ENCODE results near the gene CPE.

DNA sequence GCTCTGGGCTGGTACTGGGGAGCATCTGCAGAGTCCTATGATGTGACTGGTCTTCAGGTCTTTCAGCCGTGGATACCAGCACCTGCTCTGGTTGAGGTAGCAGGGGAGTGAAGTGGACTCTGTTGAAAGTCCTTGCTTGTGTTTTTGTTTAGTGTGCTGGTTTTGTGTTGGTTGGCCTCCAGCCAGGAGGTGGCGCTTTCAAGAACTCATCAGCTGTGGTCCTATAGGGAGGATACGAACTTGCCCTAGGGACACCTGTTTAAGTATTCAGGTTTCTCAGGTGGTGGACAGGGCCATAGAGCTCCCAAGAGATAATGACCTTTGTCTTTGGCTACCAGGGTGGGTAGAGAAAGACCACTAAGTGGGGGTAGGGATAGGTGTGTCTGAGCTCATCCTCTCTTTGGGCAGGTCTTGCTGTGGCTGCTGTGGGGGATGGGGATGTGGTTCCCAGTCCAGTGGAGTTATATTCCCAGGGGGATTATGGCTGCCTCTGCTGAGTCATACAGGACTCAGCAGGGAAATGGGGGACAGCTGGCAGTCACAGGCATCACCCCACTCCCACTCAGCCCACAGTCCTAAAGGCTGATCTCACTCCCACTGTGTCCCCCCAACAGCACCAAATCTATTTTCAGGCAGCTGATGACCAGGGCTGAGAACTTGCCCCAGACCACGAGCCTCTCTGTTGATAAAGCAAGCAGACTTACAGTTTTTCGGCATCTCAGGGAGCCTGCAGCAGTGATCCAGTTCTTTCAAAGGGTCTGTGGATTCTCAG, 27.3 kb upstream of the CPE start:
- TF ChIP-seq, protein P1, sequence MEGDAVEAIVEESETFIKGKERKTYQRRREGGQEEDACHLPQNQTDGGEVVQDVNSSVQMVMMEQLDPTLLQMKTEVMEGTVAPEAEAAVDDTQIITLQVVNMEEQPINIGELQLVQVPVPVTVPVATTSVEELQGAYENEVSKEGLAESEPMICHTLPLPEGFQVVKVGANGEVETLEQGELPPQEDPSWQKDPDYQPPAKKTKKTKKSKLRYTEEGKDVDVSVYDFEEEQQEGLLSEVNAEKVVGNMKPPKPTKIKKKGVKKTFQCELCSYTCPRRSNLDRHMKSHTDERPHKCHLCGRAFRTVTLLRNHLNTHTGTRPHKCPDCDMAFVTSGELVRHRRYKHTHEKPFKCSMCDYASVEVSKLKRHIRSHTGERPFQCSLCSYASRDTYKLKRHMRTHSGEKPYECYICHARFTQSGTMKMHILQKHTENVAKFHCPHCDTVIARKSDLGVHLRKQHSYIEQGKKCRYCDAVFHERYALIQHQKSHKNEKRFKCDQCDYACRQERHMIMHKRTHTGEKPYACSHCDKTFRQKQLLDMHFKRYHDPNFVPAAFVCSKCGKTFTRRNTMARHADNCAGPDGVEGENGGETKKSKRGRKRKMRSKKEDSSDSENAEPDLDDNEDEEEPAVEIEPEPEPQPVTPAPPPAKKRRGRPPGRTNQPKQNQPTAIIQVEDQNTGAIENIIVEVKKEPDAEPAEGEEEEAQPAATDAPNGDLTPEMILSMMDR (IDR thresholded peaks at IDR 0.05; ENCODE audit: extremely low read depth in 1 of 2, insufficient read depth in 1 of 2, low read depth in 1 of 2, low read length in 2 of 2) = no peak
- TF ChIP-seq GATA2 (IDR thresholded peaks at IDR 0.05; ENCODE audit: insufficient read depth, insufficient read length, low read depth, low read length) (no peak), FOS (IDR thresholded peaks at IDR 0.05; ENCODE audit: borderline replicate concordance, insufficient read depth, low read length) (no peak), POLR2A (IDR thresholded peaks at IDR 0.05; ENCODE audit: low read depth, low read length) (no peak), EZH2 (IDR thresholded peaks at IDR 0.05; ENCODE audit: borderline replicate concordance, low read depth, low read length, severe bottlenecking) (no peak)

Data from endothelial cell of umbilical vein (primary cell).